ENCODE measurements around the gene HSD11B1.

HSD11B1 gene

DNA sequence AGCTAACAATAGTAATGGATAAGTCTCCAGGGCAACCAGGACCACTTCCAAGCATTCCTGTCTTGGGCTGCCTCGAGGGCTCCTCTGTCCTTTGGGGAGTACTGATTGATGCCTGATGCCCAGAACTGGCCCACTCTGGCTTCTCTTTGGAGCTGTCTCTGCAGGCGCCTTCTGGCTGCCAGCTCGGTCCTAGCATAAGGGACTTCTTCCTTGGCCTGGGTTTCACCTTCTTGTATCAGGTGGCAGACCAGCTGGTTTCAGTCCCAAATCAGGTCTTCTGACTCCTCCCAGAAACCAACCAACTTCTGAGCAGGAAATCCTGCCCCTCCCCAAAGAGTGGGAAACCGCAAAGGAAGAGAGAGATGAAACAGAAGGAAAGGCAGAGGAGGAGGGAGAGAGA, 18.8 kb upstream of the HSD11B1 start:
- Histone ChIP-seq H3K9ac (ENCODE audit: low read length) (no peak overlapping the region), H3K27me3 (ENCODE audit: low read length) (no peaks in the 10 kb centered on the region), H4K20me1 (ENCODE audit: low read depth, low read length) (no peaks in the 10 kb centered on the region), H3K4me2 (ENCODE audit: low read depth, low read length, poor library complexity, severe bottlenecking) (no peak overlapping the region), H3F3A (ENCODE audit: insufficient read depth) (no peaks in the 10 kb centered on the region), H3K36me3 (ENCODE audit: low read length) (no peaks in the 10 kb centered on the region), H2AFZ (ENCODE audit: low read depth, low read length, severe bottlenecking) (no peak overlapping the region), H3K9me2 (replicated peaks; ENCODE audit: insufficient read depth, low read length) (no peaks in the 10 kb centered on the region), H3K4me3 (ENCODE audit: insufficient read depth, low read length, poor library complexity, severe bottlenecking) (no peak overlapping the region), H3K27ac (ENCODE audit: low read depth, low read length) (no peak overlapping the region), H3K9me3 (ENCODE audit: insufficient read depth, low read length) (no peaks in the 10 kb centered on the region), H3K79me2 (ENCODE audit: insufficient read depth, low read length) (no peaks in the 10 kb centered on the region)
- TF ChIP-seq, protein P1, sequence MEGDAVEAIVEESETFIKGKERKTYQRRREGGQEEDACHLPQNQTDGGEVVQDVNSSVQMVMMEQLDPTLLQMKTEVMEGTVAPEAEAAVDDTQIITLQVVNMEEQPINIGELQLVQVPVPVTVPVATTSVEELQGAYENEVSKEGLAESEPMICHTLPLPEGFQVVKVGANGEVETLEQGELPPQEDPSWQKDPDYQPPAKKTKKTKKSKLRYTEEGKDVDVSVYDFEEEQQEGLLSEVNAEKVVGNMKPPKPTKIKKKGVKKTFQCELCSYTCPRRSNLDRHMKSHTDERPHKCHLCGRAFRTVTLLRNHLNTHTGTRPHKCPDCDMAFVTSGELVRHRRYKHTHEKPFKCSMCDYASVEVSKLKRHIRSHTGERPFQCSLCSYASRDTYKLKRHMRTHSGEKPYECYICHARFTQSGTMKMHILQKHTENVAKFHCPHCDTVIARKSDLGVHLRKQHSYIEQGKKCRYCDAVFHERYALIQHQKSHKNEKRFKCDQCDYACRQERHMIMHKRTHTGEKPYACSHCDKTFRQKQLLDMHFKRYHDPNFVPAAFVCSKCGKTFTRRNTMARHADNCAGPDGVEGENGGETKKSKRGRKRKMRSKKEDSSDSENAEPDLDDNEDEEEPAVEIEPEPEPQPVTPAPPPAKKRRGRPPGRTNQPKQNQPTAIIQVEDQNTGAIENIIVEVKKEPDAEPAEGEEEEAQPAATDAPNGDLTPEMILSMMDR (IDR thresholded peaks at IDR 0.05; ENCODE audit: insufficient read depth, low read length, poor library complexity, severe bottlenecking), result no peak
- TF ChIP-seq EZH2phosphoT487 (conservative IDR thresholded peaks at IDR 0.05; ENCODE audit: low read length), result no peak

DNA sequence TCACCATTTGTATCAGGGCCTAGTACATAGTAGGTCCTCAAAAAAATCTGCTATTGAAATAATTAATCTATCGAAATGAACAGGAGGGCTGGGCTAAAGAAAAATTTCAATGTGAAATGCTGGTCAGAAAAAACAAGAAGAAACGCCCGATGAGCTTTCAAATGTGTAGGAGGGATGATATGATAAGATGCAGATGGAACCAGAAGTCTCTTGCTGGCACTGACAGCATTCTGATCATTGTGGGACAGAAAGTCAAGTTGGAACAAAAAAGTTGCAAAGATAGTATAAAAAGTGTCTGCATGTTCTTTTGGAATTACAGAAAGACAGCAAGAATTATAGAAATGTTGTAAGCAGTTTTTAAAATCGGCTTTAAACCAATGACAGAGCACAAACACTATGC, 18.3 kb upstream of the HSD11B1 start:
- no peak overlapping the region for H3K27ac ChIP-seq (ENCODE audit: low read depth, low read length)
- H3K9me2 ChIP-seq (replicated peaks; ENCODE audit: insufficient read depth, low read length), result no peaks in the 10 kb centered on the region

DNA sequence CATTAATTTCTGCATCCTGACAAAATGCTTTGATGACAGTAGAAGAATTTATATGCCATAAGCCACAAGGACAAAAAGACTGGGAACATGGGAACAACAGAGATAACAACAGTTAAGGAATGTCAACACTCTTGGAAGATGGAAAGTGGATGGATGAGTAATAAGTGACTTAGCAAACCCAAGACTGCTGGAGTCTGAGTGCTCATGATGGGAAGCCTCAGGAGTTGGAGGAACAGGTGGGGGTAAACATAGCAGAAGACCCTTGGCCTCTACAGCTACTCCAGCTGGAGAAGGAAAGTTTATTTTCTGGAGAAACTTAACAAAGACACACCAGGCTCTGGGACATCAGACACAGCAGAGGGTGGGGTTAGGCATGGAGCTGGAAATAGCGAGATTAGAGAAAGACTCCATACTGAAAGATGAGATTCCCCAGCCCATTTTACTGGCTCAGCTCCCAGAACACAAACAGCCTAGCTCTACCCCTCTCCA, 15.9 kb upstream of the HSD11B1 start:
- Histone ChIP-seq H3K4me3 (ENCODE audit: insufficient read depth, low read length, poor library complexity, severe bottlenecking) (no peak overlapping the region), H3K9me3 (ENCODE audit: insufficient read depth, low read length) (no peaks in the 10 kb centered on the region), H3K27ac (ENCODE audit: low read depth, low read length) (no peak overlapping the region), H3K79me2 (ENCODE audit: insufficient read depth, low read length) (no peaks in the 10 kb centered on the region), H3F3A (ENCODE audit: insufficient read depth) (no peaks in the 10 kb centered on the region), H3K9ac (ENCODE audit: low read length) (no peak overlapping the region), H2AFZ (ENCODE audit: low read depth, low read length, severe bottlenecking) (no peak overlapping the region), H4K20me1 (ENCODE audit: low read depth, low read length) (no peaks in the 10 kb centered on the region), H3K27me3 (ENCODE audit: low read length) (no peaks in the 10 kb centered on the region), H3K4me2 (ENCODE audit: low read depth, low read length, poor library complexity, severe bottlenecking) (no peak overlapping the region), H3K9me2 (replicated peaks; ENCODE audit: insufficient read depth, low read length) (no peaks in the 10 kb centered on the region), H3K36me3 (ENCODE audit: low read length) (no peaks in the 10 kb centered on the region)
- no peak for TF ChIP-seq EZH2phosphoT487 (conservative IDR thresholded peaks at IDR 0.05; ENCODE audit: low read length)
- TF ChIP-seq, protein P1 (IDR thresholded peaks at IDR 0.05; ENCODE audit: insufficient read depth, low read length, poor library complexity, severe bottlenecking), result no peak

More for the DNA sequence above, 18.3 kb upstream of the HSD11B1 start:
- Histone ChIP-seq H3K4me3 (ENCODE audit: insufficient read depth, low read length, poor library complexity, severe bottlenecking) (no peak overlapping the region), H3K27me3 (ENCODE audit: low read length) (no peaks in the 10 kb centered on the region), H3F3A (ENCODE audit: insufficient read depth) (no peaks in the 10 kb centered on the region), H3K4me2 (ENCODE audit: low read depth, low read length, poor library complexity, severe bottlenecking) (no peak overlapping the region), H2AFZ (ENCODE audit: low read depth, low read length, severe bottlenecking) (no peak overlapping the region), H4K20me1 (ENCODE audit: low read depth, low read length) (no peaks in the 10 kb centered on the region), H3K9me3 (ENCODE audit: insufficient read depth, low read length) (no peaks in the 10 kb centered on the region), H3K9ac (ENCODE audit: low read length) (no peak overlapping the region), H3K36me3 (ENCODE audit: low read length) (no peaks in the 10 kb centered on the region), H3K79me2 (ENCODE audit: insufficient read depth, low read length) (no peaks in the 10 kb centered on the region)
- no peak for TF ChIP-seq EZH2phosphoT487 (conservative IDR thresholded peaks at IDR 0.05; ENCODE audit: low read length)

DNA sequence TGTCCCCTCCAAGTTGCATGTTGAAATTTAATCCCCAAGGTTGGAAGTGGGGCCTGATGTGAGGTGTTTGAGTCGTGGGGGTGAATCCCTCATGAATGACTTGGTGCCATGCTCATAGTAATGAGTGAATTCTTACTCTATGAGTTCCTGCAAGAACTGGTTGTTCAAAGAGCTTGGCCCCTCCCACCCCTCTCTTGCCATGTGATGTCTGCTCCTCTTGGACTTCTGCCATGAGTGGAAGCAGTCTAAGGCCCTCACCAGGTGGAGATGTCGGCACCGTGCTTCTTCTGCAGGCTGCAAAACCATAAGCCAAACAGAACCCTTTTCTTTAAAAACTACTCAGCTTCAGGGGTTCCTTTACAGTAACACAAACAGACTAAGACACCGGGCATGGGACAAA, 15.2 kb upstream of the HSD11B1 start:
- TF ChIP-seq, protein P1 (IDR thresholded peaks at IDR 0.05; ENCODE audit: insufficient read depth, low read length, poor library complexity, severe bottlenecking), result no peak

More for the DNA sequence above, 15.2 kb upstream of the HSD11B1 start:
- Histone ChIP-seq H3K36me3 (ENCODE audit: low read length) (no peaks in the 10 kb centered on the region), H3K9me3 (ENCODE audit: insufficient read depth, low read length) (no peaks in the 10 kb centered on the region), H3F3A (ENCODE audit: insufficient read depth) (no peaks in the 10 kb centered on the region), H3K79me2 (ENCODE audit: insufficient read depth, low read length) (no peaks in the 10 kb centered on the region), H3K27ac (ENCODE audit: low read depth, low read length) (no peak overlapping the region), H3K9me2 (replicated peaks; ENCODE audit: insufficient read depth, low read length) (no peaks in the 10 kb centered on the region), H3K27me3 (ENCODE audit: low read length) (no peaks in the 10 kb centered on the region), H2AFZ (ENCODE audit: low read depth, low read length, severe bottlenecking) (no peak overlapping the region), H3K9ac (ENCODE audit: low read length) (no peak overlapping the region), H4K20me1 (ENCODE audit: low read depth, low read length) (no peaks in the 10 kb centered on the region), H3K4me3 (ENCODE audit: insufficient read depth, low read length, poor library complexity, severe bottlenecking) (no peak overlapping the region), H3K4me2 (ENCODE audit: low read depth, low read length, poor library complexity, severe bottlenecking) (no peak overlapping the region)

Data from SU-DHL-6 (cell line).